Left lung (tissue), 10 donors: ENCODE data around the gene USP24. TPM values are rescaled to one million over a fixed set of nuclear protein-coding genes. Genes with fewer than 3 reads are reported as not detected.
A peak's percentile ranks its signal among the peaks of the same experiment; 100 is the strongest.

Source experiments
- ATAC-seq: fragments of 200-7000 bp; cut with Tn5 transposase; one replicate; pipeline ENCODE4 v1.9.1; 2020; ENCODE audit warnings: moderate library complexity
- DNase-seq, 4 donors: peaks; one replicate each; pipeline ENCODE4 v3.0.0-alpha.2; 2013 to 2020
- H3K27ac ChIP-seq, 2 donors: fragments of 200-600 bp; sonication (generic) in 1 of 2; one replicate each; pipeline versions ENCODE4 v1.5.0 to v1.8.0; 2020 to 2021
- H3K27me3 ChIP-seq, 2 donors: fragments of 200-600 bp; sonication (generic) in 1 of 2; one replicate each; pipeline versions ENCODE4 v1.5.0 to v1.8.0; 2020 to 2021
- H3K36me3 ChIP-seq, 2 donors: fragments of 200-600 bp; sonication (generic) in 1 of 2; one replicate each; pipeline versions ENCODE4 v1.5.0 to v1.8.0; 2020 to 2021
- H3K4me1 ChIP-seq, 2 donors: fragments of 200-600 bp; one replicate each; pipeline ENCODE4 v1.8.0; 2021
- H3K4me3 ChIP-seq, 2 donors: fragments of 200-600 bp; sonication (generic) in 1 of 2; one replicate each; pipeline versions ENCODE4 v1.5.0 to v1.8.0; 2020 to 2021; ENCODE audit warnings: mild to moderate bottlenecking in 1 of 2
- H3K9me3 ChIP-seq, 2 donors: fragments of 200-600 bp; sonication (generic) in 1 of 2; one replicate each; pipeline versions ENCODE4 v1.5.0 to v1.8.0; 2020 to 2021
- intact Hi-C, 2 donors: fragments of 100-400 bp; cut with DNase I; formaldehyde crosslinking; loops; one replicate each; pipeline versions ENCODE4 v1.11.2 to v1.14.2; 2022
- polyA plus RNA-seq, 6 donors: library from polyadenylated mRNA; unstranded; fragments of 120-200 nt; gene quantifications; one replicate each; pipeline ENCODE4 v1.2.1, GENCODE V29; 2013; ENCODE audit not compliant: insufficient read length in 6 of 6
- total RNA-seq, 2 donors: library from RNA; stranded (reverse); fragmentation: NEBNext Ultra II Directional; extraction: Animal tissue kit (Norgen Biotek cat#: 25700); gene quantifications; one replicate each; pipeline ENCODE4 v1.2.1, GENCODE V29; 2021
- TF ChIP-seq, protein P1 (sequence below), 2 donors: fragments of 200-600 bp; sonication (generic) in 1 of 2; IDR thresholded peaks; one replicate each; pipeline versions ENCODE4 v1.5.0 to v1.8.0; 2021; ENCODE audit warnings: antibody characterized with exemption in 2 of 2
- donor health status: DM: no; HTN: yes; CAD: no.
- donor health status: DM: no; HTN: no; CAD: no.

USP24 gene
- total and polyA plus RNA-seq, 8 donors: 26.1 to 63.7 (median 47.2) TPM

DNA sequence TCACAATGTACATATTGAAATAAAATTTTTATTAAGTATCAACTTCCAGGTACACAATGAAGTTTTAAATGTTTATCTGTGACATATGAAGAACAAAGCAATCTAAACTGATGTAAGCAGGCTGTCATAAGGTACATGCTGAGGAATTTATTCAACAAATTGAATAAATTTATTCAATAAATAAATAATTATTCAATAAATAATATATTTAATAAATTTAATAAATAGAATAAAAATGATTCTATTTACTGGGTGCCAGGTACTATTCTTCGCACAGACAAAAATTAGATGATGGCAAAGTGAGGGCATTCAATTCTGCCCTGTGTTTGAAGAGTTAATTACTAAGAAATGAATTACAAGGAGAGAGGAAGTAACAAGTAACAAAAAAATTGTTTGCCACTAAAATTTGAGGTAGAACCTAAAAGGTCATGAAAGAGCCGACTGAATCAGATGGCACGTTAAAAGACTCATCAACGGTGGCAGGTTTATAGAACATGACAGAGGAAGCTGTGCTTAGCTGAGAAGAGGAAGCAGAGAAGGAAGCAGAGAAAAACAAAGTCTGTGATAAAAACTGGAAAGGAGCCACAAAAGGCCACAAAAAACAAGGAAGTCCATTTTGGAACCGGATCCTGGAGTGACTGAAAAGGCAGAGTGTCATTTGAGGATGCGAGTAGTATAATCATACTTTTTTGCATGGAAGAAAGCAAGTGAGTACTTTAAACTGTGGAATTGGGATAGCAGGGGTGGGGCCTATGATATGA, 2.2 kb upstream of the USP24 start:
- no peak for ATAC-seq
- Histone ChIP-seq H3K4me3 (no peak overlapping the region), H3K4me1 (peaks cover 7 to 43% of the 10 kb centered on the region in 2 donors), H3K9me3 (no peaks in the 10 kb centered on the region), H3K36me3 (no peaks in the 10 kb centered on the region), H3K27ac (peak overlapping the region in 1 of 2 donors; percentile 65), H3K27me3 (no peaks in the 10 kb centered on the region)
- intact Hi-C loops: no loop called here
- no peak for DNase-seq
- TF ChIP-seq, protein P1, sequence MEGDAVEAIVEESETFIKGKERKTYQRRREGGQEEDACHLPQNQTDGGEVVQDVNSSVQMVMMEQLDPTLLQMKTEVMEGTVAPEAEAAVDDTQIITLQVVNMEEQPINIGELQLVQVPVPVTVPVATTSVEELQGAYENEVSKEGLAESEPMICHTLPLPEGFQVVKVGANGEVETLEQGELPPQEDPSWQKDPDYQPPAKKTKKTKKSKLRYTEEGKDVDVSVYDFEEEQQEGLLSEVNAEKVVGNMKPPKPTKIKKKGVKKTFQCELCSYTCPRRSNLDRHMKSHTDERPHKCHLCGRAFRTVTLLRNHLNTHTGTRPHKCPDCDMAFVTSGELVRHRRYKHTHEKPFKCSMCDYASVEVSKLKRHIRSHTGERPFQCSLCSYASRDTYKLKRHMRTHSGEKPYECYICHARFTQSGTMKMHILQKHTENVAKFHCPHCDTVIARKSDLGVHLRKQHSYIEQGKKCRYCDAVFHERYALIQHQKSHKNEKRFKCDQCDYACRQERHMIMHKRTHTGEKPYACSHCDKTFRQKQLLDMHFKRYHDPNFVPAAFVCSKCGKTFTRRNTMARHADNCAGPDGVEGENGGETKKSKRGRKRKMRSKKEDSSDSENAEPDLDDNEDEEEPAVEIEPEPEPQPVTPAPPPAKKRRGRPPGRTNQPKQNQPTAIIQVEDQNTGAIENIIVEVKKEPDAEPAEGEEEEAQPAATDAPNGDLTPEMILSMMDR (IDR thresholded peaks at IDR 0.05): no peak

DNA sequence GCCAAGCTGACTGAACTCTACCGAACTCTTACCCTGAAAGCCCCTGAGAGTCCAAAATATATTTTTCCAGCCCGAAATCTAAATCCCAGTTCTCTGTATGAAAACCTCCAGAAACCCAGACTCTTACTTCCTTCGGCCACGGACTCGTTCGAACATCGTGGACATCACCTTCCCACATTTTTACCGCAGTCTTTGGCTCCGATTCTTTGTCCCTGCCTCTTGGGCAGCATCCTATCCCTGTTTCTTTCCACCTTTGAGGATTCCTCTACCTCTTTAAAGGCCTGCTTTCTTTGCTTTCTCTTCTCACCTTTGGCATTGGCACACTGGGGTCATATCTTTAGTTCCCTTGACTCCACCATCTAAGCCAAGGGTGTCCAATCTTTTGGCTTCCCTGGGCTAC, 932 bp upstream of the USP24 start:
- TF ChIP-seq, protein P1 (IDR thresholded peaks at IDR 0.05): no peak
- H3K36me3 ChIP-seq: no peaks in the 10 kb centered on the region
- intact Hi-C loops: no loop called here
- peak overlapping the region; percentile 81 to 88 for H3K4me3 ChIP-seq
- no peaks in the 10 kb centered on the region for H3K27me3 ChIP-seq
- ATAC-seq (no peak), DNase-seq (no peak)
- peaks cover 19 to 56% of the 10 kb centered on the region in 2 donors for H3K4me1 ChIP-seq
- no peaks in the 10 kb centered on the region for H3K9me3 ChIP-seq
- H3K27ac ChIP-seq: peak overlapping the region; percentile 94

DNA sequence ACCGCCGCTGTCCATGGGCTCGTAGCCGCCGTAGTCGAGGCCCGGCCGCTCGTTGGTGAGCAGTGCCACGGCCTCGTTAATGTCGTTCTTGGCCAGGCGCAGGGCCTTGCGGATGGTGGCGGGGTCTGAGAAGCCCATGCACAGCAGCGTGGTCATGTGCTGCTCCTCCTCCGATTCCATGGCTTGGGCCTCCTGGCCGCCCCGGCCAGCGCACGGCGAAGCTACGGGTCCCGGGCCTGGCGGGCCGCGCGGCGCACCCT, 300 bp downstream of the USP24 start:
- Histone ChIP-seq H3K27ac (peak overlapping the region; percentile 94), H3K4me3 (peak overlapping the region; percentile 81 to 88), H3K36me3 (no peaks in the 10 kb centered on the region), H3K4me1 (peaks cover 25 to 68% of the 10 kb centered on the region in 2 donors), H3K27me3 (no peaks in the 10 kb centered on the region), H3K9me3 (no peaks in the 10 kb centered on the region)
- DNase-seq (peak in 3 of 4 donors; percentile 31 to 61 (median 42)), ATAC-seq (peak; percentile 4)
- intact Hi-C loops: no loop called here
- TF ChIP-seq, protein P1 (IDR thresholded peaks at IDR 0.05): no peak

DNA sequence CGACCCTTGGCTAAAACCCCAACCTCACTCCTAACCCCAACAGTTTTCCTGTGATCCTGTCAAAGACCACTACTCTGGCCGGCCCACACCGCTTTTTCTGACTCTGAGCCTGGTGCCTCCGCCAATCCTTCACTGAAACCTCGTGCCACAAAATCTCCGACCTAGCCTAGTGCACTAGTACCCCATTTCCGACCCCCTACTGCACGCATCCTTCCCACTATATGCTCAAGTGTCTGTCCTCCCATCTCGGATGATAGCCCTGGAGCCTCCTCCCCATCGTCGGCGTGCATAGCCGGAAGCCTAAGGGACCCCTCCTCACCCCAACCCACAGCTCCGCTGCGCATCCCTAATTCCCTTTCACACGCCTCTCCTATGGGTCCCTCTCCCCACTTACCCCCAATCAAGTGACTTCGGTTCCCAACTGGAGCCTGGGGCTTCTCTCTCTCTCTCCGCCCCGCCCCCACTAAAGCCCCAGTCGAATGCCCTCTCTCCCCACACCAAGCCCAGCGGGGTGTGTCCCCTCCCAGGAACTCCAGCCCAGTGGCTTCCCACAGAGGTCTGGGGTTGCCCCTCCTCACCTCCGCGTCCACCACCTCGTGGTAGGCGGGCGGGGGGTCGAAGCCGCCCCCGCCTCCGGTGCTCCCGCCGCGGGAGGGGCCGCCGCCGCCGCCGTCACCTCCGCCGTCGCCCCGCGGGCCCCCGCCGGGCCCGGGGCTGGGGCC, 791 bp downstream of the USP24 start:
- Histone ChIP-seq H3K36me3 (no peaks in the 10 kb centered on the region), H3K4me3 (peak overlapping the region; percentile 81 to 88), H3K27me3 (no peaks in the 10 kb centered on the region), H3K27ac (peak overlapping the region; percentile 94), H3K9me3 (no peaks in the 10 kb centered on the region), H3K4me1 (peaks cover 25 to 73% of the 10 kb centered on the region in 2 donors)
- ATAC-seq: peak; percentile 16
- intact Hi-C loops: no loop called here
- TF ChIP-seq, protein P1 (IDR thresholded peaks at IDR 0.05): no peak
- peak in 3 of 4 donors; percentile 33 to 80 (median 67) for DNase-seq

DNA sequence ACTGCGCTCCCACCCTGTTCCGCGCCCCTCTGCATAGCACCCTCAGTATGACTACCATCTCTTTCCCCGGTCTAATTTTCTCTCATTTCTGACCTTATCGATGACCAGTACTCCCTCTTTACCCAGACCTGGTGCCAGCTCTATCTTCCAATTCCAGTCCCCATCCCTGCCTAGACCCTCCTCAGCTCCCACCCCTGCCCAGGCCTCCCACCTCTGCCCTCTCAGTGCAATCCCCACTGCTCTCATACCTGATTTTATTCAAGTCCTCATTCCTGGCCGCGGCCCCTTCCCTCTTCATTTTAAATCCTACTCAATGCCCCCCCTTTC, 1.3 kb downstream of the USP24 start:
- no peaks in the 10 kb centered on the region for H3K9me3 ChIP-seq
- H3K4me1 ChIP-seq: peaks cover 25 to 78% of the 10 kb centered on the region in 2 donors
- H3K4me3 ChIP-seq: peak overlapping the region; percentile 81 to 88
- TF ChIP-seq, protein P1 (IDR thresholded peaks at IDR 0.05): no peak
- DNase-seq (no peak), ATAC-seq (no peak)
- intact Hi-C loops: no loop called here
- no peaks in the 10 kb centered on the region for H3K27me3 ChIP-seq
- H3K36me3 ChIP-seq: no peaks in the 10 kb centered on the region
- peak overlapping the region; percentile 94 for H3K27ac ChIP-seq
